ENCODE results near the gene TNS2. TPM values are rescaled to one million over a fixed set of nuclear protein-coding genes. Genes with fewer than 3 reads are reported as not detected.
A peak's percentile ranks its signal among the peaks of the same experiment; 100 is the strongest.

The TNS2 gene
- total RNA-seq, 1 experiment from 2014 or later, result 4.4 TPM

GRCh38 chr12:53067074-53067992, 17.5 kb downstream of the TNS2 start:
- Mint-ChIP-seq H3K4me1 (ENCODE audit: low read depth, unreplicated experiment) (peaks cover 12% of the 10 kb centered on the region), H3K27ac (ENCODE audit: unreplicated experiment) (peak overlapping the region; percentile 14), H3K36me3 (ENCODE audit: insufficient read depth, unreplicated experiment) (no peaks in the 10 kb centered on the region), H3K9me3 (ENCODE audit: unreplicated experiment) (no peaks in the 10 kb centered on the region), H3K4me3 (ENCODE audit: unreplicated experiment) (no peak overlapping the region), H3K27me3 (ENCODE audit: insufficient read depth, unreplicated experiment) (no peaks in the 10 kb centered on the region)
- H3K36me3 ChIP-seq (ENCODE audit: control insufficient read depth, insufficient read depth, low read length), result peaks cover 3% of the 10 kb centered on the region; the same call in 1 of the 2 replicates
- H3K9me3 ChIP-seq, result no peaks in the 10 kb centered on the region
- intact Hi-C loops (cut with micrococcal nuclease; ENCODE audit: unreplicated experiment), result no loop called here
- BruUV-seq (replicated peaks), result no TSS peak
- no peak overlapping the region for H3K4me3 ChIP-seq (ENCODE audit: low read depth, low read length)
- no peak for TF ChIP-seq CTCF (IDR thresholded peaks at IDR 0.05; ENCODE audit: insufficient read depth in 1 of 2, low read depth in 1 of 2, low read length in 1 of 2, severe bottlenecking in 1 of 2, unreplicated experiment in 1 of 2)
- ChIA-PET CTCF (interaction anchor here (2.0 to 3.2 kb wide), 4 partner anchors 12 to 33 kb away, joined by 8 to 95 read pairs (median 40); partner anchors contain the start of genes IGFBP6, SOAT2 and SPRYD3), POLR2A (no interaction called here)
- peaks cover 7% of the 10 kb centered on the region for H3K4me1 ChIP-seq
- DNase-seq, result peak in 1 of 2 experiments; percentile 3
- no peaks in the 10 kb centered on the region for H3K27me3 ChIP-seq (replicated peaks; ENCODE audit: control insufficient read depth, insufficient read depth, low read length)

- DNase-seq, result no peak
- H3K4me1 ChIP-seq, result peaks cover 7% of the 10 kb centered on the region
- H3K9me3 ChIP-seq, result no peaks in the 10 kb centered on the region
- Mint-ChIP-seq H3K27me3 (ENCODE audit: insufficient read depth, unreplicated experiment) (no peaks in the 10 kb centered on the region), H3K4me3 (ENCODE audit: unreplicated experiment) (no peak overlapping the region), H3K4me1 (ENCODE audit: low read depth, unreplicated experiment) (peaks cover 14% of the 10 kb centered on the region), H3K36me3 (ENCODE audit: insufficient read depth, unreplicated experiment) (no peaks in the 10 kb centered on the region), H3K27ac (ENCODE audit: unreplicated experiment) (no peak overlapping the region), H3K9me3 (ENCODE audit: unreplicated experiment) (no peaks in the 10 kb centered on the region)
- no peak for TF ChIP-seq CTCF (IDR thresholded peaks at IDR 0.05; ENCODE audit: insufficient read depth in 1 of 2, low read depth in 1 of 2, low read length in 1 of 2, severe bottlenecking in 1 of 2, unreplicated experiment in 1 of 2)
- ChIA-PET CTCF (interaction anchor here (3.2 kb wide), 1 partner anchor 32 kb away, joined by 95 read pairs; the partner anchor contains the start of genes IGFBP6 and SOAT2), POLR2A (no interaction called here)
- no peaks in the 10 kb centered on the region for H3K27me3 ChIP-seq (replicated peaks; ENCODE audit: control insufficient read depth, insufficient read depth, low read length)
- intact Hi-C loops (cut with micrococcal nuclease; ENCODE audit: unreplicated experiment), result no loop called here
- H3K4me3 ChIP-seq (ENCODE audit: low read depth, low read length), result no peak overlapping the region
- peaks cover 3% of the 10 kb centered on the region; the same call in 1 of the 2 replicates for H3K36me3 ChIP-seq (ENCODE audit: control insufficient read depth, insufficient read depth, low read length)
- no TSS peak for BruUV-seq (replicated peaks)
Measured at GRCh38 chr12:53067993-53068770, 18.3 kb downstream of the TNS2 start.

All from Caco-2 (cell line).